ENCODE measurements around the gene SRCAP. TPM values are rescaled to one million over a fixed set of nuclear protein-coding genes. Genes with fewer than 3 reads are reported as not detected.

Gene SRCAP
- total RNA-seq, 4 donors from 2014 or later, result 31.6 to 59.3 (median 41.0) TPM

DNA sequence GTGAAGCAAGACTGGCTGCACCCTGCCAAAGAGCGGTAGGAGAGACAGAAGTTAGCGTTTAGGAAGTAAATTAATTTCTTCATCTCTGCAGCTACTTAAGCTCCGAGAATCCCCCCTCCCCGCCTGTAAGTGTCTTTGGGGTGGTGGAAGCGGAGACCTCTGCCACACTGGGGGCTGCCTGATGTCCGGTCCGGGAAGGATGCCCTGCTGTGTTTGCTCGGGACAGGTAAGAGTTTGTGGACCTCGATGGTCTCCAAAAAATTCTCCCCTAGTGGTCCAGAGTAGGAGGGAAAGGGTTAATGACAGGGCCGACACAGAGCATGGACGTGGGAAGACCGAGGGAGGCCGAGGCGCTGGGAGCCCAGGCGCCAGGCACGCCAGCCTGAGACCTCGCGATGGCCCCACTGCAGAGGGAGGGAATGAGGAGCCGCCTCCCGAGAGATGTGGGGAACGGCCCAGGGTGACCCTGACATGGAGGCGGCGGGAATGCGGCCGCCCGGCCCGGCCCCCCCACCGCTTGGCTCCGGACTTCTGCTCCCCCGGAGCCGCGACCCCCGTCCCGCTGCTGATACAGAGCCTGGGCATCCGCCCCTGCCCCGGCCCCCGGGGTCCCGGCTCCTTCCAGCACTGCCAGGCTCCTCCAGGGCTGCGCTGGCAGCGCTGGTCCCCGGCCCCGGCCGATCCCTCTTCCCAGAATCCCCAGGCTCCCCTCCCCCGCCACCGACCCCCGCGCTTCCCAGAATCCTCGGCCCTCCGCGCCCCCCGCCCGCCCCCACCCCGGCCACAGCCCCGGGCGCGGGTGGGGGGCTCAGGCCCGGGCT is 87.4 kb downstream of the SRCAP start:
- peaks cover 19 to 39% (median 29%) of the 10 kb centered on the region in 4 donors for H3K4me1 ChIP-seq
- WGBS, result 12% methylated on average over 9 of the region's 57 CpGs
- intact Hi-C loops (cut with DNase I), result loop anchor here (2.0 kb wide), 1 partner anchor 18 kb away; no protein-coding TSS in a partner anchor
- DNase-seq (ENCODE audit: extremely low spot score), result no peak
- H3K27me3 ChIP-seq, result no peaks in the 10 kb centered on the region
- peak overlapping the region; percentile 77 to 99 (median 98) for H3K4me3 ChIP-seq
- peaks cover 20 to 39% (median 32%) of the 10 kb centered on the region in 4 donors for H3K36me3 ChIP-seq
- TF ChIP-seq POLR2A (IDR thresholded peaks at IDR 0.05; ENCODE audit: low read depth) (no peak), EP300 (IDR thresholded peaks at IDR 0.05) (no peak)
- TF ChIP-seq, protein P1, sequence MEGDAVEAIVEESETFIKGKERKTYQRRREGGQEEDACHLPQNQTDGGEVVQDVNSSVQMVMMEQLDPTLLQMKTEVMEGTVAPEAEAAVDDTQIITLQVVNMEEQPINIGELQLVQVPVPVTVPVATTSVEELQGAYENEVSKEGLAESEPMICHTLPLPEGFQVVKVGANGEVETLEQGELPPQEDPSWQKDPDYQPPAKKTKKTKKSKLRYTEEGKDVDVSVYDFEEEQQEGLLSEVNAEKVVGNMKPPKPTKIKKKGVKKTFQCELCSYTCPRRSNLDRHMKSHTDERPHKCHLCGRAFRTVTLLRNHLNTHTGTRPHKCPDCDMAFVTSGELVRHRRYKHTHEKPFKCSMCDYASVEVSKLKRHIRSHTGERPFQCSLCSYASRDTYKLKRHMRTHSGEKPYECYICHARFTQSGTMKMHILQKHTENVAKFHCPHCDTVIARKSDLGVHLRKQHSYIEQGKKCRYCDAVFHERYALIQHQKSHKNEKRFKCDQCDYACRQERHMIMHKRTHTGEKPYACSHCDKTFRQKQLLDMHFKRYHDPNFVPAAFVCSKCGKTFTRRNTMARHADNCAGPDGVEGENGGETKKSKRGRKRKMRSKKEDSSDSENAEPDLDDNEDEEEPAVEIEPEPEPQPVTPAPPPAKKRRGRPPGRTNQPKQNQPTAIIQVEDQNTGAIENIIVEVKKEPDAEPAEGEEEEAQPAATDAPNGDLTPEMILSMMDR (IDR thresholded peaks at IDR 0.05), result no peak
- H3K9me3 ChIP-seq, result no peaks in the 10 kb centered on the region
- peak overlapping the region; percentile 91 to 97 (median 94) for H3K27ac ChIP-seq (replicated peaks in 1 of 4)

DNA sequence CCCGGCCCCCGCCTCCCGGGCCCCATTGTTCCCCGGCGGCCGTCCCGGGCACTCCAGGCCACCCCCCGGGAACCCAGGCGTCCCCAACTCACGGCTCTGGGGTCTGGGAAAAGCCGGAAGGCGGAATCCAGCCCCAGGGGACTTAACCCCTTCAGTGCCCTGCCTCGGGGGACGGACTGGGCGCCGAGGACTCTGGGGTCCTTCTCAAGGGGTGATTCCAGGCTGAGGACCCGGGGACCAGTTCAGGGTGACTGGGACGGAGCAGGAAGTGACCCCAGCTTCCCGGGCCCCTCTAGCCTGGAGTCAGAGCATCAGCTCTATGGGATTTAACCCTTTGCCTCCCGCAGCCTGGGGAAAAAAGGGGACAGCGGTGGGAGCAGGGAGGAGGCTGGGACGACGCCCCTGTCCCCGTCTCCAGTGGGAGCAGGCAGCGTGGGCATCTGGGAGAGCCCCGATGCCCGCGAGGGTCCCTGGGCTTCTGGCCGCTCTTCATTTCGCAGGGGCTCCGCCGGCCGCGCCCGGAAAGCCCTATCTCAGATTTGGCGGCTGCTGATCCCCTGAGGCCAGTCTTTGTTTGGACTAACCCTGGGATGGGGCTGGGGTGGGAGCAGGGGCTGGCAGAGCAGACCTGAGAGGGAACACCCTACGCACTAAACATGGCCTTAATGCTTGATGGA is 88.1 kb downstream of the SRCAP start, which contains the start of gene ZNF629:
ZNF629 (minus strand) TSS at position 270 of the 677 bp plus-strand sequence. CDS start 2,723 bp downstream, outside the sequence.
- WGBS, result 0% methylated on average over 15 of the region's 37 CpGs
- Histone ChIP-seq H3K4me3 (peak within 1 kb of the TSS; percentile 77 to 99 (median 98)), H3K9me3 (no peaks in the 10 kb centered on the region), H3K27me3 (no peaks in the 10 kb centered on the region), H3K4me1 (peaks cover 19 to 39% (median 29%) of the 10 kb centered on the region in 4 donors), H3K27ac (replicated peaks in 1 of 4) (peak within 1 kb of the TSS; percentile 91 to 97 (median 94)), H3K36me3 (peaks cover 20 to 31% (median 24%) of the 10 kb centered on the region in 4 donors)
- DNase-seq (ENCODE audit: extremely low spot score), result no peak
- peak; percentile 43 to 63 for TF ChIP-seq POLR2AphosphoS5 (IDR thresholded peaks at IDR 0.05)
- TF ChIP-seq, protein P1 (IDR thresholded peaks at IDR 0.05), result no peak
- intact Hi-C loops (cut with DNase I), result loop anchor here (2.0 kb wide), 1 partner anchor 18 kb away; no protein-coding TSS in a partner anchor

DNA sequence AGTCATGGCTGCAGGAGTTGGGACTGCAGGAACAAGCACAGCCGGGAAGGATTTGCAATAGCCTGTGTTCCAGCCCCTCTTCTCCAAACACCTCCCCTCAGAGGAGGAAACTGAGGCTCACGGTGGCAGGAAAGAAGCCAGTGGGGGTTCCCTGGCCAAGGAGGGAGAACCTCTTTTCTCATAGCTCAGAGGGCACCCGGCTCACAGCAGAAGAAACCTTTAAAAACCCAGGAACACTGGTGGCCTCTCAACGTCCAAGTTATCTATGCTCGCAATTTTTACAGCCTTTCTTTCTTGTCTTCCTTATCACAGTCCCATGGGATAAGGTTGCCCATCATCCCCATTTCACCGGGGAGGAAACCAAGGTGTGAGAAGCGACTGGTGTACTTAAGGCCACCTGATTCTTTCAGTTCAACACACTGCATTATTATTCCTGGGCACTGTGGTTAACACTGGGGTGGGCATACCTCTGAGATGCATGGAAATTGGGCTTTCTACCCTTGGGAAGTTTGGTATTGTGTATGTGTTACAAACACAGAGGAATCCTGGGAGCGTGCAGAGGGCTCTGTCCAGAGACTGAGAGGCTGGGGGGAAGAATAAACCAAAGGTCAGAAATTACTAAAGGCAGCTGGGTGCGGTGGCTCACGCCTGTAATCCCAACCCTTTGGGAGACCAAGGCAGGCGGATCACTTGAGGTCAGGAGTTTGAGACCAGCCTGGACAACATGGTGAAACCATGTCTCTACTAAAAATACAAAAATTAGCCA is 88.8 kb downstream of the SRCAP start:
- Histone ChIP-seq H3K4me1 (peaks cover 19 to 39% (median 29%) of the 10 kb centered on the region in 4 donors), H3K27me3 (no peaks in the 10 kb centered on the region), H3K4me3 (peak overlapping the region; percentile 77 to 99 (median 98)), H3K27ac (replicated peaks in 1 of 4) (peak overlapping the region; percentile 91 to 97 (median 94)), H3K9me3 (no peaks in the 10 kb centered on the region), H3K36me3 (peaks cover 14 to 24% (median 17%) of the 10 kb centered on the region in 4 donors)
- TF ChIP-seq POLR2AphosphoS5 (IDR thresholded peaks at IDR 0.05) (no peak), EP300 (IDR thresholded peaks at IDR 0.05) (no peak), POLR2A (IDR thresholded peaks at IDR 0.05; ENCODE audit: low read depth) (no peak)
- TF ChIP-seq, protein P1 (IDR thresholded peaks at IDR 0.05), result no peak
- 45% methylated on average over 11 of the region's 11 CpGs for WGBS
- no peak for DNase-seq (ENCODE audit: extremely low spot score)
- intact Hi-C loops (cut with DNase I), result loop anchor here (2.0 kb wide), 1 partner anchor 17 kb away; no protein-coding TSS in a partner anchor

Small RNA genes within 50 kb of the gene (small RNA-seq; reads per million reads assigned to genes)
- gene RNU6-1043P (0 reads per million in 3 donors), gene RNU6-416P (0 reads per million in 3 donors), gene SNORA30 (0.67 to 1.7 (median 1.5) reads per million in 3 donors)

Other genes starting within 250 kb of the SRCAP start
- gene ITGAL, start 226.4 kb upstream of the SRCAP start, total RNA-seq, result 1 to 10 TPM; 1.5 to 2.7 (median 2.5) TPM
- gene ZNF768, start 172.6 kb upstream of the SRCAP start, total RNA-seq, result 10 to 100 TPM; 46.9 to 91.5 (median 64.0) TPM
- 10 to 100 TPM; 15.2 to 29.6 (median 22.3) TPM for gene ZNF747, start 164.3 kb upstream of the SRCAP start, total RNA-seq
- gene ZNF764, start 140.8 kb upstream of the SRCAP start, total RNA-seq, result 10 to 100 TPM in 3 of 4 donors, 1 to 10 TPM in 1; 8.7 to 14.0 (median 11.3) TPM
- 10 to 100 TPM; 17.6 to 33.4 (median 23.5) TPM for gene ZNF688, start 127.5 kb upstream of the SRCAP start, total RNA-seq
- gene ZNF785, start 113.5 kb upstream of the SRCAP start, total RNA-seq, result 10 to 100 TPM in 1 of 4 donors, 1 to 10 TPM in 3; 6.8 to 10.9 (median 7.3) TPM
- 10 to 100 TPM in 3 of 4 donors, 1 to 10 TPM in 1; 9.1 to 14.5 (median 13.9) TPM for gene ZNF689, start 88.8 kb upstream of the SRCAP start, total RNA-seq
- 10 to 100 TPM; 30.3 to 54.0 (median 41.2) TPM for gene PRR14, start 48.2 kb upstream of the SRCAP start, total RNA-seq
- gene FBRS, start 40.7 kb upstream of the SRCAP start, total RNA-seq, result 10 to 100 TPM; 26.2 to 63.4 (median 37.8) TPM
- 10 to 100 TPM; 22.4 to 25.8 (median 23.5) TPM for gene PHKG2, start 49.3 kb downstream of the SRCAP start, total RNA-seq
- 1 to 10 TPM in 2 of 4 donors, under 1 TPM in 2; 0.42 to 2.9 (median 1.4) TPM for gene CFAP119, start 62.9 kb downstream of the SRCAP start, total RNA-seq
- gene RNF40, start 63.2 kb downstream of the SRCAP start, total RNA-seq, result 10 to 100 TPM; 61.9 to 86.9 (median 67.0) TPM
- gene ZNF629, start 88.0 kb downstream of the SRCAP start, total RNA-seq, result 10 to 100 TPM; 10.4 to 17.1 (median 15.4) TPM
- gene BCL7C, start 194.9 kb downstream of the SRCAP start, total RNA-seq, result 10 to 100 TPM; 42.1 to 57.9 (median 45.5) TPM
- 10 to 100 TPM in 2 of 4 donors, 1 to 10 TPM in 2; 6.2 to 18.8 (median 10.9) TPM for gene CTF1, start 197.4 kb downstream of the SRCAP start, total RNA-seq
- gene FBXL19, start 224.4 kb downstream of the SRCAP start, total RNA-seq, result 10 to 100 TPM; 12.1 to 28.1 (median 17.7) TPM
- 10 to 100 TPM; 33.0 to 56.5 (median 45.8) TPM for gene ORAI3, start 249.9 kb downstream of the SRCAP start, total RNA-seq

Data from esophagus muscularis mucosa (tissue), 4 donors.